Kidney epithelial cell (primary cell): ENCODE results near the gene FNDC3A. TPM values are rescaled to one million over a fixed set of nuclear protein-coding genes. Genes with fewer than 3 reads are reported as not detected.
A peak's percentile ranks its signal among the peaks of the same experiment; 100 is the strongest.

Source experiments
- DNase-seq: peaks from one replicate; pipeline ENCODE4 v3.0.0-alpha.2; 2010; ENCODE audit warnings: low read depth
- H3K27me3 ChIP-seq: 2 replicates; pipeline ENCODE4 v1.6.0; 2011; ENCODE audit warnings: low read length; ENCODE audit not compliant: control insufficient read depth, insufficient read depth
- H3K36me3 ChIP-seq: 2 replicates; pipeline ENCODE4 v1.5.1; 2011; ENCODE audit warnings: low read length; ENCODE audit not compliant: control insufficient read depth, insufficient read depth
- H3K4me3 ChIP-seq: 2 replicates; pipeline ENCODE4 v1.5.1; 2011; ENCODE audit warnings: low read depth, mild to moderate bottlenecking, control low read depth, low read length
- CTCF ChIP-seq: IDR thresholded peaks from 2 replicates; pipeline ENCODE4 v1.5.1; 2011; ENCODE audit warnings: mild to moderate bottlenecking, moderate library complexity, low read length, control low read depth, inconsistent platforms; ENCODE audit not compliant: insufficient read depth, poor library complexity, severe bottlenecking
- total RNA-seq: library from RNA; depleted of rRNA; stranded (reverse); fragments of >200 nt; gene quantifications from 2 replicates; pipeline ENCODE4 v1.2.3, GENCODE V29; 2015

FNDC3A gene
- total RNA-seq, 1 donor from 2014 or later, result 63.6 TPM

- no peak for TF ChIP-seq CTCF
- no peaks in the 10 kb centered on the region for H3K27me3 ChIP-seq
- no peaks in the 10 kb centered on the region for H3K36me3 ChIP-seq
- H3K4me3 ChIP-seq, result no peak overlapping the region
- no peak for DNase-seq
Measured at GRCh38 chr13:49082653-49083536, 107.2 kb downstream of the FNDC3A start.

GRCh38 chr13:49084961-49085360, 109.2 kb downstream of the FNDC3A start:
- no peak for DNase-seq
- no peak for TF ChIP-seq CTCF
- Histone ChIP-seq H3K4me3 (no peak overlapping the region), H3K36me3 (no peaks in the 10 kb centered on the region), H3K27me3 (no peaks in the 10 kb centered on the region)

GRCh38 chr13:49086722-49087121, 111.0 kb downstream of the FNDC3A start:
- no peak for TF ChIP-seq CTCF
- DNase-seq, result no peak
- no peaks in the 10 kb centered on the region for H3K36me3 ChIP-seq
- H3K27me3 ChIP-seq, result no peaks in the 10 kb centered on the region
- no peak overlapping the region for H3K4me3 ChIP-seq

- no peaks in the 10 kb centered on the region for H3K27me3 ChIP-seq
- TF ChIP-seq CTCF, result no peak
- no peak for DNase-seq
- H3K4me3 ChIP-seq, result no peak overlapping the region
- no peaks in the 10 kb centered on the region for H3K36me3 ChIP-seq
Measured at GRCh38 chr13:49093376-49093775, 117.7 kb downstream of the FNDC3A start.

GRCh38 chr13:49097374-49097773, 121.7 kb downstream of the FNDC3A start:
- Histone ChIP-seq H3K36me3 (no peaks in the 10 kb centered on the region), H3K27me3 (no peaks in the 10 kb centered on the region), H3K4me3 (no peak overlapping the region)
- TF ChIP-seq CTCF, result no peak
- DNase-seq, result no peak

- Histone ChIP-seq H3K27me3 (no peaks in the 10 kb centered on the region), H3K4me3 (no peak overlapping the region), H3K36me3 (no peaks in the 10 kb centered on the region)
- TF ChIP-seq CTCF, result no peak
- DNase-seq, result peak; percentile 63
Measured at GRCh38 chr13:49098198-49098597, 122.5 kb downstream of the FNDC3A start.
